Measurements from ENCODE around the gene LGMN. TPM values are rescaled to one million over a fixed set of nuclear protein-coding genes. Genes with fewer than 3 reads are reported as not detected.

LGMN gene
- total and polyA plus RNA-seq, 8 donors: 18.5 to 60.1 (median 33.0) TPM

DNA sequence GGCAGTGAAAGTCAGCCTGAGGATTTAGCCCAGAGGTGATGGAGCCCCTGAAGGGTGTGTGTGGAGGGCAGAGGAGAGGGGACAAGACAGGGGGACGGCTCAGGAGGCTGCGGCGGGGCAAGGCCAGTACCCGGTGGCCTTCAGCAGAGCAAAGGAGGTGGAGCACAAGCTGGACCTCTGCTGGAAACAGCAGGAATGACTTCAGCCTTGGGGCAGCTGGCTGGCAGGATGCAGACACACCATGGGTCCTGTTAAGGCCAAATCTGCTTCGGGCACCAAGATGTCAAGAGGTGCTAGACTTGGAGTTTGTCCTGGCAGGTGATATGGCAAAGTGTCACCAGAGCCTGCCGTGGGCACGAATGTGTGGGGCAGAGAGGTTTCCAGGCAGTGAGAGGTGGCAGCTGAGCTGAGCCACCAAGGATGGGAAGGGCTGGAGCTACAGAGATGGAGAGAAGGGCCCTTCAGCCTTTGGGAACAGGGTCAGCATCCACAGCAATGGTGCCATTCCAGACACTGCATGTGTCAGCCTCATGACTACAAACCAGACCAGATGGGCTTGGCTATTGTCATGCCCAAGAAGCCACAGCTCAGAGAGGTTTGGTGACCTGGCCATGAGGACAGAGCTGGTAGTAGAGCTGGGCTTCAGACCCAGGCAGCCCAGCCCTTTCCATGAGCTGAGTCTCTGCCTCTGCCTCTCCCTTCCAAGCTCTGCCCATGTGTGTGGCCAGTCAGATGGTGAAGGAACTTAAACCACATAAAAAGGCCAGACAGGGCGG is 91.9 kb downstream of the LGMN start:
- TF ChIP-seq, protein P1, sequence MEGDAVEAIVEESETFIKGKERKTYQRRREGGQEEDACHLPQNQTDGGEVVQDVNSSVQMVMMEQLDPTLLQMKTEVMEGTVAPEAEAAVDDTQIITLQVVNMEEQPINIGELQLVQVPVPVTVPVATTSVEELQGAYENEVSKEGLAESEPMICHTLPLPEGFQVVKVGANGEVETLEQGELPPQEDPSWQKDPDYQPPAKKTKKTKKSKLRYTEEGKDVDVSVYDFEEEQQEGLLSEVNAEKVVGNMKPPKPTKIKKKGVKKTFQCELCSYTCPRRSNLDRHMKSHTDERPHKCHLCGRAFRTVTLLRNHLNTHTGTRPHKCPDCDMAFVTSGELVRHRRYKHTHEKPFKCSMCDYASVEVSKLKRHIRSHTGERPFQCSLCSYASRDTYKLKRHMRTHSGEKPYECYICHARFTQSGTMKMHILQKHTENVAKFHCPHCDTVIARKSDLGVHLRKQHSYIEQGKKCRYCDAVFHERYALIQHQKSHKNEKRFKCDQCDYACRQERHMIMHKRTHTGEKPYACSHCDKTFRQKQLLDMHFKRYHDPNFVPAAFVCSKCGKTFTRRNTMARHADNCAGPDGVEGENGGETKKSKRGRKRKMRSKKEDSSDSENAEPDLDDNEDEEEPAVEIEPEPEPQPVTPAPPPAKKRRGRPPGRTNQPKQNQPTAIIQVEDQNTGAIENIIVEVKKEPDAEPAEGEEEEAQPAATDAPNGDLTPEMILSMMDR (IDR thresholded peaks at IDR 0.05): no peak
- intact Hi-C loops (cut with DNase I): no loop called here
- Histone ChIP-seq H3K27ac (peak overlapping the region in 1 of 4 donors; percentile 33), H3K27me3 (no peaks in the 10 kb centered on the region), H3K4me3 (no peak overlapping the region), H3K9me3 (no peaks in the 10 kb centered on the region), H3K36me3 (no peaks in the 10 kb centered on the region), H3K4me1 (no peaks in the 10 kb centered on the region)
- no peak for FAIRE-seq
- ATAC-seq: no peak
- DNase-seq: no peak
- WGBS, 2 donors: 59 to 67% methylated on average over 8 of the region's 8 CpGs

DNA sequence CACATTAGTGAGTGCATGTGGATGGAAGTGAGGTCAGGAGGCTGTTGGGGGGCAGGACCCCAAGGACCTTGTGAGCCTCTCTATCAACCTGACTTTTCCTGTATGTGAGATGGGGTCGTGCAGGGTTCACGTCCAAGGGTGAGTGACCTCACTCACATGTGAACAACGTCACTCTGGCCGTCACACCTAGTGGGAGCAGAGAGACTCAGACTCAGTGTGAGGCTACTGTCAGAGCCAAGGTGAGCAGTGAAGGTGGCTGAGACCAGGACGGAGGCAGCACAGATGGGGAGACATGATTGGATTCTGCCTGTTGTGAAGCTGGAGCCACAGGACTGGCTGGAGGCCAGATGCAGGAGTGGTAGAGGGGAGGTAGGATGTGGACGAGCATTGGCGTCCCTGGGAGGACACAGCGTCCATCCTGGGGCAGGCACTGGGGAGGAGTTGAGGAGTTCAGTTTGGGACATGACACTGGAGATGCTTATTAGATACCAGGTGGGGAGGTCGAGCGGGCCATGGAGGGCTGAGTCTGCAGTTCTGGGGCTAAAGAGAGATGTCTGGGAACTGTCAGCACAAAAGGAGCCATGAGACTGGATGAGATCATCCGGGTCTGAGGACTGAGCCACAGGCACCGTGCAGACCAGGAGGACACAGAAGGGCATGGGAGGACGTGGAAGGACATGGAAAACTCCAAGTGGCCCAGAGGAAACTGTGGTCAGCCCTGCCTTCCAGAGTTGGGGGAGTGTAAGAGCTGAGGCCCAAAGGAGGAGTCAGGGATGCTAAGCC is 92.8 kb downstream of the LGMN start:
- 53 to 66% methylated on average over 13 of the region's 13 CpGs for WGBS, 2 donors
- Histone ChIP-seq H3K27ac (peak overlapping the region in 1 of 4 donors; percentile 19), H3K36me3 (no peaks in the 10 kb centered on the region), H3K4me1 (no peaks in the 10 kb centered on the region), H3K4me3 (no peak overlapping the region), H3K27me3 (no peaks in the 10 kb centered on the region), H3K9me3 (no peaks in the 10 kb centered on the region)
- TF ChIP-seq, protein P1 (IDR thresholded peaks at IDR 0.05): no peak
- DNase-seq: no peak
- ATAC-seq: peak in 2 of 4 donors; percentile 4 to 9
- intact Hi-C loops (cut with DNase I): no loop called here
- no peak for FAIRE-seq

DNA sequence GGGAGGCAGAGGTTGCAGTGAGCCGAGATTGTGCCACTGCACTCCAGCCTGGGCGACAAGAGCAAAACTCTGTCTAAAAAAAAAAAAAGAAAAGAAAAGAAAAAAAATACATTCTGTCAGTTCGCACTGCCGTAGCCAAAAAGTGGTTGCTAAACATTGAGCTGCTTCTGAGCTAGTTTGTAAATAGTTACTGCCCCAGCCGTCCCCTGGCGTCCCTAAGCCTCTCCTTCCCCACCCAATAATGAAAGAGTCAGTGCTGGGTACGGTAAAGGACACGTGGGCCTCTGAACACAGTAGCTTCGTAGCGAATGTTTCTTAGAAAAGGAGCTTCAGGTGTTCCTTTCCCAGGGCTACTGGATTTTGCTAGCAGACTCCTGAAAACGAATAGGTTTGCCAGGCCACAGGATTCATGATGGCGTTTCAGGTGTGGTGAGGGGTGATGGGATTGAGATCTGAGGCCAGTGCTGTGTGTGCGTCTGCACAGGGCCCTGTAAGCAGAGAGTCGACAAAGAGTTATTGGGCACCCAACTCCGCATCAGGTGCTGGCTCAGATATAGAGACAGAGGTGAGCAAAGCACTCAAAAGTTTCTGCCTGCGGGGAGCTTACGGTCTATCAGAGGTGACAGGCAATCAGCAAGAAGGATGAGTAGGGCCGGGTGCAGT is 94.1 kb downstream of the LGMN start:
- H3K4me1 ChIP-seq: no peaks in the 10 kb centered on the region
- H3K4me3 ChIP-seq: peak overlapping the region in 1 of 4 donors; percentile 29

More for the DNA sequence above, 94.1 kb downstream of the LGMN start:
- FAIRE-seq (no peak), ATAC-seq (no peak), DNase-seq (no peak)
- intact Hi-C loops (cut with DNase I): no loop called here
- H3K36me3 ChIP-seq: no peaks in the 10 kb centered on the region
- 63 to 65% methylated on average over 18 of the region's 18 CpGs for WGBS, 2 donors
- H3K9me3 ChIP-seq: no peaks in the 10 kb centered on the region
- TF ChIP-seq, protein P1 (IDR thresholded peaks at IDR 0.05): no peak
- no peaks in the 10 kb centered on the region for H3K27me3 ChIP-seq
- no peak overlapping the region for H3K27ac ChIP-seq

Other genes starting within 250 kb of the LGMN start
- gene RIN3, start 234.8 kb downstream of the LGMN start, total RNA-seq: 1 to 10 TPM; 1.1 to 9.0 (median 2.1) TPM
- gene RIN3, start 234.8 kb downstream of the LGMN start, polyA plus RNA-seq: 1 to 10 TPM; 2.2 to 2.9 TPM
- gene GOLGA5, start 45.7 kb upstream of the LGMN start, total RNA-seq: 10 to 100 TPM; 12.8 to 19.2 (median 16.8) TPM
- 10 to 100 TPM; 21.7 to 22.6 TPM for gene GOLGA5, start 45.7 kb upstream of the LGMN start, polyA plus RNA-seq
- 100 to 1,000 TPM in 2 of 6 donors, 10 to 100 TPM in 4; 30.3 to 176 (median 67.9) TPM for gene CHGA, start 174.5 kb upstream of the LGMN start, total RNA-seq
- gene CHGA, start 174.5 kb upstream of the LGMN start, polyA plus RNA-seq: 1,000 to 10,000 TPM in 1 of 2 donors, 100 to 1,000 TPM in 1; 706 to 1,505 TPM